PC-9 (cell line): ENCODE data around the gene PRSS48.

Experiments used
- CTCF ChIP-seq: fragments of 200-600 bp; sonication (generic); conservative IDR thresholded peaks from 2 replicates; pipeline ENCODE4 v1.6.1; 2017; ENCODE audit warnings: mixed run types, antibody characterized with exemption, mild to moderate bottlenecking, moderate library complexity
- EZH2 ChIP-seq: fragments of 200-600 bp; sonication (generic); IDR thresholded peaks from 2 replicates; pipeline ENCODE4 v1.8.0; 2017; ENCODE audit warnings: antibody characterized with exemption, low read depth

GRCh38 chr4:151310124-151310728, 33.3 kb downstream of the PRSS48 start:
- TF ChIP-seq CTCF (no peak), EZH2 (no peak)
